Neural cell (in vitro differentiated cells): ENCODE measurements around the gene SSMEM1. TPM values are rescaled to one million over a fixed set of nuclear protein-coding genes. Genes with fewer than 3 reads are reported as not detected.

ENCODE experiments used
- H2AFZ ChIP-seq: fragments of 200-600, 300-800 bp; sonication (generic), shearing (Covaris generic); 2 replicates; pipeline ENCODE4 v1.6.0; 2014; ENCODE audit warnings: low read depth, mild to moderate bottlenecking, antibody characterized with exemption, low read length, moderate library complexity
- H3F3A ChIP-seq: fragments of 200-600 bp; shearing (Covaris generic); 2 replicates; pipeline ENCODE4 v1.6.1; 2016; ENCODE audit warnings: mild to moderate bottlenecking, moderate library complexity, mixed read lengths, antibody characterized with exemption, low read length; ENCODE audit not compliant: insufficient read depth, poor library complexity, severe bottlenecking
- H3K27ac ChIP-seq: fragments of 200-600, 300-800 bp; sonication (generic), shearing (Covaris generic); 2 replicates; pipeline ENCODE4 v1.5.1; 2014; ENCODE audit warnings: mild to moderate bottlenecking, low read length, moderate library complexity
- H3K27me3 ChIP-seq: fragments of 300-800, 200-600 bp; sonication (generic), shearing (Covaris generic); 2 replicates; pipeline ENCODE4 v1.6.0; 2014; ENCODE audit warnings: mild to moderate bottlenecking, low read depth, low read length, moderate library complexity; ENCODE audit not compliant: insufficient read depth
- H3K36me3 ChIP-seq: fragments of 300-800, 200-600 bp; sonication (generic), shearing (Covaris generic); 2 replicates; pipeline ENCODE4 v1.5.1; 2014; ENCODE audit warnings: mild to moderate bottlenecking, antibody characterized with exemption, low read length, moderate library complexity; ENCODE audit not compliant: insufficient read depth
- H3K4me2 ChIP-seq: fragments of 300-800, 200-600 bp; sonication (generic), shearing (Covaris generic); 2 replicates; pipeline ENCODE4 v1.6.0; 2014; ENCODE audit warnings: mild to moderate bottlenecking, low read length
- H3K4me3 ChIP-seq: fragments of 300-800, 200-600 bp; sonication (generic), shearing (Covaris generic); 2 replicates; pipeline ENCODE4 v1.5.1; 2014; ENCODE audit warnings: mild to moderate bottlenecking, low read length, moderate library complexity
- H3K79me2 ChIP-seq: fragments of 200-600 bp; shearing (Covaris generic); replicated peaks from 2 replicates; pipeline ENCODE4 v1.6.0; 2014; ENCODE audit warnings: mild to moderate bottlenecking, low read length, moderate library complexity; ENCODE audit not compliant: insufficient read depth
- H3K9ac ChIP-seq: fragments of 300-800, 200-600 bp; sonication (generic), shearing (Covaris generic); 2 replicates; pipeline ENCODE4 v1.6.1; 2016; ENCODE audit warnings: mild to moderate bottlenecking, low read length, mixed read lengths
- H3K9me2 ChIP-seq: fragments of 200-600 bp; shearing (Covaris generic); 2 replicates; pipeline ENCODE4 v1.6.1; 2016; ENCODE audit warnings: mild to moderate bottlenecking, low read length, mixed read lengths; ENCODE audit not compliant: insufficient read depth
- H3K9me3 ChIP-seq: fragments of 200-600, 300-800 bp; sonication (generic), shearing (Covaris generic); 2 replicates; pipeline ENCODE4 v1.6.1; 2016; ENCODE audit warnings: mild to moderate bottlenecking, mixed run types, low read length, moderate library complexity, mixed read lengths
- H4K20me1 ChIP-seq: fragments of 200-600 bp; shearing (Covaris generic); 2 replicates; pipeline ENCODE4 v1.6.1; 2016; ENCODE audit warnings: mild to moderate bottlenecking, mixed run types; ENCODE audit not compliant: insufficient read depth
- CTCF ChIP-seq: fragments of 450-650 bp; IDR thresholded peaks from 2 replicates; pipeline ENCODE4 v1.5.1; 2014; ENCODE audit warnings: antibody characterized with exemption, mild to moderate bottlenecking, moderate library complexity; ENCODE audit not compliant: poor library complexity, severe bottlenecking
- EP300 ChIP-seq: fragments of 450-650 bp; conservative IDR thresholded peaks from 2 replicates; pipeline ENCODE4 v1.6.1; 2014; ENCODE audit warnings: antibody characterized with exemption, mild to moderate bottlenecking, moderate library complexity; ENCODE audit not compliant: poor library complexity, severe bottlenecking
- EZH2 ChIP-seq: fragments of 200-600, 300-800 bp; shearing (Covaris generic), sonication (generic); IDR thresholded peaks from 2 replicates; pipeline ENCODE4 v1.6.1; 2014; ENCODE audit warnings: antibody characterized with exemption, low read length, borderline replicate concordance, mild to moderate bottlenecking; ENCODE audit not compliant: insufficient read depth, poor library complexity, severe bottlenecking
- MXI1 ChIP-seq: fragments of 450-650 bp; conservative IDR thresholded peaks from 2 replicates; pipeline ENCODE4 v1.6.1; 2014; ENCODE audit warnings: antibody characterized with exemption, mild to moderate bottlenecking; ENCODE audit not compliant: poor library complexity, severe bottlenecking
- POLR2AphosphoS5 ChIP-seq: IDR thresholded peaks from 2 replicates; pipeline ENCODE4 v1.6.1; 2012
- RAD21 ChIP-seq: fragments of 450-650 bp; conservative IDR thresholded peaks from 2 replicates; pipeline ENCODE4 v1.6.1; 2014; ENCODE audit warnings: antibody characterized with exemption, mild to moderate bottlenecking, moderate library complexity
- REST ChIP-seq: IDR thresholded peaks from 2 replicates; pipeline ENCODE4 v1.6.1; 2012; ENCODE audit warnings: borderline replicate concordance
- SMC3 ChIP-seq: fragments of 450-650 bp; conservative IDR thresholded peaks from 2 replicates; pipeline ENCODE4 v1.6.1; 2014; ENCODE audit warnings: antibody characterized with exemption, mild to moderate bottlenecking, moderate library complexity; ENCODE audit not compliant: poor library complexity
- TAF1 ChIP-seq: IDR thresholded peaks from 2 replicates; pipeline ENCODE4 v1.6.1; 2012; ENCODE audit warnings: low read depth
- polyA plus RNA-seq: library from polyadenylated mRNA; depleted of rRNA; stranded (reverse); fragments of >200 nt; gene quantifications from 2 replicates; pipeline ENCODE4 v1.2.3, GENCODE V29; 2014

Gene SSMEM1
- polyA plus RNA-seq, 1 donor from 2014 or later, result not detected

GRCh38 chr7:130205084-130205947, 2.3 kb upstream of the SSMEM1 start, which contains the start of gene TMEM209:
Gene TMEM209, minus strand, starts transcription at chr7:130205406. Its CDS starts 31 bp downstream, at chr7:130205375.
- Histone ChIP-seq H3K4me3 (peak within 1 kb of the TSS; percentile 75), H3K9me3 (no peaks in the 10 kb centered on the region), H3K9ac (peak within 1 kb of the TSS; percentile 85), H3K27ac (peak within 1 kb of the TSS; percentile 91), H3K36me3 (no peaks in the 10 kb centered on the region), H2AFZ (peak within 1 kb of the TSS; percentile 70), H4K20me1 (no peaks in the 10 kb centered on the region), H3K9me2 (no peaks in the 10 kb centered on the region), H3K79me2 (peaks cover 15% of the 10 kb centered on the region), H3K4me2 (peak within 1 kb of the TSS; percentile 86), H3F3A (peaks cover 5% of the 10 kb centered on the region), H3K27me3 (no peaks in the 10 kb centered on the region)
- TF ChIP-seq POLR2AphosphoS5 (peak; percentile 96), RAD21 (peak; percentile 79), EZH2 (no peak), MXI1 (peak; percentile 94), TAF1 (peak; percentile 73), SMC3 (peak; percentile 79), REST (peak; percentile 36), CTCF (peak; percentile 35), EP300 (peak; percentile 38)

- no peaks in the 10 kb centered on the region for H3K27me3 ChIP-seq
Measured at GRCh38 chr7:130207033-130207432, 627 bp upstream of the SSMEM1 start.

More at GRCh38 chr7:130207033-130207432, 627 bp upstream of the SSMEM1 start:
- Histone ChIP-seq H3K27ac (no peak overlapping the region), H3K9me2 (no peaks in the 10 kb centered on the region), H2AFZ (no peak overlapping the region), H3K9ac (no peak overlapping the region), H3F3A (peaks cover 5% of the 10 kb centered on the region), H4K20me1 (no peaks in the 10 kb centered on the region), H3K36me3 (no peaks in the 10 kb centered on the region), H3K4me2 (no peak overlapping the region), H3K9me3 (no peaks in the 10 kb centered on the region), H3K79me2 (peaks cover 15% of the 10 kb centered on the region), H3K4me3 (no peak overlapping the region)
- no peak for TF ChIP-seq EZH2
- no peak for TF ChIP-seq RAD21
- TF ChIP-seq MXI1, result no peak
- TF ChIP-seq POLR2AphosphoS5, result no peak
- TF ChIP-seq TAF1, result no peak
- no peak for TF ChIP-seq SMC3
- no peak for TF ChIP-seq CTCF
- no peak for TF ChIP-seq EP300
- no peak for TF ChIP-seq REST
